K562 (cell line): Measurements from ENCODE around the gene GIMAP1. TPM values are rescaled to one million over a fixed set of nuclear protein-coding genes. Genes with fewer than 3 reads are reported as not detected.

Experiments
- ATAC-seq: fragments of 200-7000 bp; cut with Tn5 transposase; 3 replicates; pipeline ENCODE4 v1.9.1; 2020; ENCODE audit warnings: moderate library complexity
- BruUV-seq: library from RNA; stranded (reverse); fragments of 400-500 nt; replicated peaks from 2 replicates; lab custom pipeline; 2021; lab: Mats Ljungman, UMichigan
- CTCF ChIA-PET: fragments of 300-600 bp; formaldehyde crosslinking; extraction: SDS; loops from one replicate; lab custom pipeline; 2021; ENCODE audit warnings: low intra/inter-chr PET ratio; lab: Yijun Ruan, JAX
- POLR2A ChIA-PET: fragments of 300-600, 350-650 bp; sonication (Branson Sonifier 250); formaldehyde crosslinking; extraction: SDS; loops from one replicate; lab custom pipeline; 2021; ENCODE audit warnings: antibody characterized with exemption, inconsistent platforms; lab: Yijun Ruan, JAX
- DNase-seq, 4 experiments: peaks; one replicate each; pipeline versions ENCODE4 v3.0.0 to v3.0.0-alpha.2; 2011 to 2018; ENCODE audit warnings: low spot score in 3 of 4, mixed read lengths in 3 of 4; ENCODE audit errors: extremely low read depth in 1 of 4
- FAIRE-seq: peaks from 2 replicates; lab custom pipeline; 2011; peaks lifted over from hg19 to GRCh38; lab: Jason Lieb, UNC
- H2AFZ ChIP-seq: 2 replicates; pipeline ENCODE4 v1.6.0; 2011; ENCODE audit warnings: low read depth, low read length, control low read depth, inconsistent platforms
- H3K27ac ChIP-seq: fragments of 200-600 bp; 3 replicates; pipeline ENCODE4 v1.8.0; 2011; ENCODE audit warnings: low read depth, mild to moderate bottlenecking, control low read depth, inconsistent platforms, low read length, moderate library complexity, mixed read lengths; ENCODE audit errors: extremely low read depth
- H3K27me3 ChIP-seq, 2 experiments: fragments of 300-600 bp in 1 of 2; 2 replicates in 1 of 2; 3 replicates in 1 of 2; pipeline versions ENCODE4 v1.6.0 to v1.8.0; 2011; ENCODE audit warnings: inconsistent platforms in 2 of 2, low read length in 2 of 2, mild to moderate bottlenecking in 1 of 2, mixed read lengths in 1 of 2, moderate library complexity in 1 of 2; ENCODE audit not compliant: control insufficient read depth in 2 of 2, insufficient read depth in 2 of 2
- H3K36me3 ChIP-seq: fragments of 300-600 bp; 3 replicates; pipeline ENCODE4 v1.8.0; 2011; ENCODE audit warnings: mild to moderate bottlenecking, low read length, inconsistent platforms; ENCODE audit not compliant: control insufficient read depth, insufficient read depth
- H3K4me1 ChIP-seq, 2 experiments: fragments of 200-600 bp in 1 of 2; replicated peaks in 1 of 2; 2 replicates in 1 of 2; 3 replicates in 1 of 2; pipeline versions ENCODE4 v1.5.1 to v1.8.0; 2011; ENCODE audit warnings: inconsistent platforms in 2 of 2, low read length in 2 of 2, mild to moderate bottlenecking in 1 of 2, mixed read lengths in 1 of 2, moderate library complexity in 1 of 2; ENCODE audit not compliant: control insufficient read depth in 2 of 2, insufficient read depth in 2 of 2
- H3K4me2 ChIP-seq: 2 replicates; pipeline ENCODE4 v1.6.1; 2011; ENCODE audit warnings: low read length, control low read depth, inconsistent platforms, mixed read lengths; ENCODE audit not compliant: insufficient read depth
- H3K4me3 ChIP-seq: fragments of 200-600 bp; sonication (generic), shearing (Covaris generic); 2 replicates; pipeline ENCODE4 v1.5.1; 2016; ENCODE audit warnings: control low read depth, inconsistent platforms
- H3K79me2 ChIP-seq: fragments of 200-600 bp; 3 replicates; pipeline ENCODE4 v1.8.0; 2011; ENCODE audit warnings: low read length, inconsistent platforms; ENCODE audit not compliant: control insufficient read depth, insufficient read depth
- H3K9ac ChIP-seq, 2 experiments: 2 replicates each; pipeline versions ENCODE4 v1.6.0 to v1.6.1; 2011; ENCODE audit warnings: low read depth in 2 of 2, low read length in 2 of 2, control low read depth in 1 of 2, inconsistent platforms in 1 of 2, mild to moderate bottlenecking in 1 of 2, mixed read lengths in 1 of 2; ENCODE audit not compliant: insufficient read depth in 1 of 2
- H3K9me1 ChIP-seq: one replicate; pipeline ENCODE4 v1.6.0; 2011; ENCODE audit warnings: inconsistent platforms, mild to moderate bottlenecking, low read length, moderate library complexity; ENCODE audit not compliant: control insufficient read depth, insufficient read depth
- H3K9me3 ChIP-seq: replicated peaks from 2 replicates; pipeline ENCODE4 v1.5.1; 2011; ENCODE audit warnings: low read depth, low read length, inconsistent platforms; ENCODE audit not compliant: control insufficient read depth, insufficient read depth
- H4K20me1 ChIP-seq: replicated peaks from 2 replicates; pipeline ENCODE4 v1.6.1; 2011; ENCODE audit warnings: low read length, inconsistent platforms, mixed read lengths; ENCODE audit not compliant: control insufficient read depth, insufficient read depth
- CBFA2T2 ChIP-seq: fragments of 450-650 bp; conservative IDR thresholded peaks from 2 replicates; pipeline ENCODE4 v1.6.1; 2017; ENCODE audit warnings: mild to moderate bottlenecking
- ELK3 ChIP-seq: fragments of 450-650 bp; formaldehyde crosslinking; IDR thresholded peaks from 2 replicates; pipeline ENCODE4 v1.4.0; 2020; ENCODE audit warnings: mild to moderate bottlenecking
- EWSR1 ChIP-seq: fragments of 450-650 bp; IDR thresholded peaks from 2 replicates; pipeline ENCODE4 v1.6.1; 2018; ENCODE audit warnings: borderline replicate concordance, mild to moderate bottlenecking, low read depth, moderate library complexity; ENCODE audit not compliant: partially characterized antibody
- RBM39 ChIP-seq: fragments of 200-400 bp; formaldehyde crosslinking; optimal IDR thresholded peaks from 2 replicates; pipeline ENCODE3; 2018; ENCODE audit warnings: low read depth, low read length
- SAFB ChIP-seq: fragments of 200-400 bp; formaldehyde crosslinking; IDR thresholded peaks from 2 replicates; pipeline ENCODE4 v1.6.1; 2017; ENCODE audit warnings: low read depth, low read length, borderline replicate concordance
- SMARCA4 ChIP-seq: fragments of 450-650 bp; IDR thresholded peaks from 2 replicates; pipeline ENCODE4 v1.6.1; 2016
- TAL1 ChIP-seq: fragments of 450-650 bp; IDR thresholded peaks from 2 replicates; pipeline ENCODE4 v1.6.1; 2016; ENCODE audit warnings: mild to moderate bottlenecking
- TOE1 ChIP-seq, 2 experiments: fragments of 450-650 bp in 1 of 2; sonication (generic) in 1 of 2; formaldehyde crosslinking in 1 of 2; IDR thresholded peaks; 2 replicates each; pipeline versions ENCODE4 v1.7.1 to v1.8.0; 2016 to 2022; ENCODE audit warnings: borderline replicate concordance in 2 of 2, mild to moderate bottlenecking in 2 of 2, antibody characterized with exemption in 1 of 2, inconsistent platforms in 1 of 2, low read depth in 1 of 2, missing genetic modification reagents in 1 of 2, moderate library complexity in 1 of 2
- YBX1 ChIP-seq: fragments of 450-650 bp; IDR thresholded peaks from 2 replicates; pipeline ENCODE4 v1.7.1; 2016; ENCODE audit warnings: mild to moderate bottlenecking
- WGBS: fragments of 100-300 bp; shearing (Covaris generic); methylation state at CpG from one replicate; pipeline ENCODE4 v1.1.6; 2016; ENCODE audit warnings: low coverage, mixed read lengths; ENCODE audit not compliant: insufficient coverage; ENCODE audit errors: missing lambda C conversion rate; 5-methylcytosine and 5-hydroxymethylcytosine counted together
- in situ Hi-C: fragments of 300-500 bp; cut with MboI; formaldehyde crosslinking; loops from 4 replicates; pipeline ENCODE4 v1.15.0; 2018; ENCODE audit warnings: inconsistent platforms, mixed read lengths
- intact Hi-C: fragments of 100-400 bp; cut with micrococcal nuclease; formaldehyde crosslinking; loops from 2 replicates; pipeline ENCODE4 v1.14.2; 2022
- polyA plus RNA-seq, 8 experiments: library from polyadenylated mRNA; depleted of rRNA in 4 of 8; stranded (reverse) in 5 of 8; unstranded in 3 of 8; fragments of >200 nt; fragmentation: Nextera tagmentation in 2 of 8; fragmentation: Illumina TruSeq in 1 of 8; extraction: Ambion mirVana in 2 of 8; extraction: Trizol in 1 of 8; gene quantifications; 2 replicates each; pipeline versions ENCODE4 v1.2.1 to v1.2.3, GENCODE V29; 2011 to 2014; ENCODE audit warnings: inconsistent platforms in 1 of 8, missing spikeins in 1 of 8
- total RNA-seq, 7 experiments: library from RNA; depleted of rRNA in 6 of 7; stranded (reverse); fragments of >200 nt in 6 of 7; fragmentation: Illumina TruSeq in 2 of 7; extraction: Trizol in 2 of 7; gene quantifications; 2 replicates each; pipeline versions ENCODE4 v1.2.1 to v1.2.3, GENCODE V29; 2011 to 2021; ENCODE audit warnings: low replicate concordance in 1 of 7
- TF ChIP-seq, protein P1 (sequence below), 3 experiments: fragments of 200-800 bp in 1 of 3; sonication (Bioruptor generic) in 1 of 3; sonication (generic) in 1 of 3; formaldehyde crosslinking in 1 of 3; IDR thresholded peaks; 2 replicates each; pipeline versions ENCODE4 v1.6.1 to v1.8.0; 2016 to 2022; ENCODE audit warnings: mild to moderate bottlenecking in 2 of 3, missing compliant biosample characterization in 2 of 3, missing genetic modification characterization in 2 of 3, missing genetic modification reagents in 1 of 3
- TF ChIP-seq, protein P2 (sequence below): fragments of 450-650 bp; IDR thresholded peaks from one replicate; pipeline ENCODE4 v1.6.1; 2018; ENCODE audit warnings: mild to moderate bottlenecking, moderate library complexity; ENCODE audit not compliant: partially characterized antibody
- TF ChIP-seq, protein P3 (sequence below): fragments of 450-650 bp; formaldehyde crosslinking; IDR thresholded peaks from 2 replicates; pipeline ENCODE4 v1.4.0; 2020; ENCODE audit warnings: mild to moderate bottlenecking, mixed read lengths

GIMAP1 gene
- total and polyA plus RNA-seq, 9 of the 15 experiments (the other 6 are each of a cell fraction or from before 2014, with no cell fraction given): 0.04 to 0.13 TPM; not detected in 7

DNA sequence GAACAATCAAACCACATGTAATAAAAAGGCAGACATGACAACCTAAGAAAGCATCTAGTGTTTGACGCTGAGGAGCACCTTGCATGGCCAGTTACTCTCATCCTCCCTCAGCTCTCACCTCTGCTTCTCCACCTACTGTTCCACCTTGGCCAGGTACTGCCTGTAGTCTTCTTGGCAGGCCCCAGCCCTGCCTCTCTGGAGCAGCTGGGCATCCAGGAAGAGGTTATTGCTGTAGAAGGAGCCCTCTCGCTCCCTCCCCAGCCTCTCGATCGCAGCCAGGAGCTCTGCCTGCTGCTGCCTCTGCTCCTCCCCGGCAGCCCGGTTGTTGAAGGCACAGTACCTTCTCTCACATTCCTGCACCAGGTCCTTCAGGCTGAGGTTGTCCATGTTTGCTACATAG is 30.5 kb downstream of the GIMAP1 start (continued):
- TF ChIP-seq ELK3: no peak

- TF ChIP-seq TAL1 (no peak), SAFB (no peak), EWSR1 (no peak), RBM39 (no peak), SMARCA4 (no peak), YBX1 (no peak), CBFA2T2 (no peak), TOE1 (IDR thresholded peaks at IDR 0.05; ENCODE audit: borderline replicate concordance) (no peak), TOE1 (CRISPR knock-in tag; IDR thresholded peaks at IDR 0.05; ENCODE audit: borderline replicate concordance, low read depth) (no peak)
- TF ChIP-seq, protein P1, sequence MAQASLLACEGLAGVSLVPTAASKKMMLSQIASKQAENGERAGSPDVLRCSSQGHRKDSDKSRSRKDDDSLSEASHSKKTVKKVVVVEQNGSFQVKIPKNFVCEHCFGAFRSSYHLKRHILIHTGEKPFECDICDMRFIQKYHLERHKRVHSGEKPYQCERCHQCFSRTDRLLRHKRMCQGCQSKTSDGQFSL (CRISPR knock-in tag; IDR thresholded peaks at IDR 0.05): no peak
- TF ChIP-seq, protein P1 (tag; IDR thresholded peaks at IDR 0.05): no peak
- TF ChIP-seq, protein P2, sequence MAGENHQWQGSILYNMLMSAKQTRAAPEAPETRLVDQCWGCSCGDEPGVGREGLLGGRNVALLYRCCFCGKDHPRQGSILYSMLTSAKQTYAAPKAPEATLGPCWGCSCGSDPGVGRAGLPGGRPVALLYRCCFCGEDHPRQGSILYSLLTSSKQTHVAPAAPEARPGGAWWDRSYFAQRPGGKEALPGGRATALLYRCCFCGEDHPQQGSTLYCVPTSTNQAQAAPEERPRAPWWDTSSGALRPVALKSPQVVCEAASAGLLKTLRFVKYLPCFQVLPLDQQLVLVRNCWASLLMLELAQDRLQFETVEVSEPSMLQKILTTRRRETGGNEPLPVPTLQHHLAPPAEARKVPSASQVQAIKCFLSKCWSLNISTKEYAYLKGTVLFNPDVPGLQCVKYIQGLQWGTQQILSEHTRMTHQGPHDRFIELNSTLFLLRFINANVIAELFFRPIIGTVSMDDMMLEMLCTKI: no peak
- TF ChIP-seq, protein P3, sequence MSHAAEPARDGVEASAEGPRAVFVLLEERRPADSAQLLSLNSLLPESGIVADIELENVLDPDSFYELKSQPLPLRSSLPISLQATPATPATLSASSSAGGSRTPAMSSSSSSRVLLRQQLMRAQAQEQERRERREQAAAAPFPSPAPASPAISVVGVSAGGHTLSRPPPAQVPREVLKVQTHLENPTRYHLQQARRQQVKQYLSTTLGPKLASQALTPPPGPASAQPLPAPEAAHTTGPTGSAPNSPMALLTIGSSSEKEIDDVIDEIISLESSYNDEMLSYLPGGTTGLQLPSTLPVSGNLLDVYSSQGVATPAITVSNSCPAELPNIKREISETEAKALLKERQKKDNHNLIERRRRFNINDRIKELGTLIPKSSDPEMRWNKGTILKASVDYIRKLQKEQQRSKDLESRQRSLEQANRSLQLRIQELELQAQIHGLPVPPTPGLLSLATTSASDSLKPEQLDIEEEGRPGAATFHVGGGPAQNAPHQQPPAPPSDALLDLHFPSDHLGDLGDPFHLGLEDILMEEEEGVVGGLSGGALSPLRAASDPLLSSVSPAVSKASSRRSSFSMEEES (CRISPR knock-in tag): no peak
- no peaks in the 10 kb centered on the region for H3K4me1 ChIP-seq
- H3K4me2 ChIP-seq: no peak overlapping the region
- ATAC-seq (no peak), FAIRE-seq (no peak), DNase-seq (no peak)
- peaks cover 19 to 36% of the 10 kb centered on the region in 2 experiments for H3K27me3 ChIP-seq
- peaks cover 5% of the 10 kb centered on the region; the same call in 1 of the 2 replicates for H4K20me1 ChIP-seq
- POLR2A ChIA-PET: interaction anchor here (0.6 to 1.3 kb wide), 5 partner anchors 21 to 94 kb away, joined by 3 to 4 read pairs (median 3); no protein-coding TSS in a partner anchor
- WGBS: 0% methylated on average over 4 of the region's 4 CpGs
- no peaks in the 10 kb centered on the region for H3K36me3 ChIP-seq
- no TSS peak for BruUV-seq
- no peaks in the 10 kb centered on the region for H3K9me1 ChIP-seq
- in situ Hi-C loops: no loop called here
- intact Hi-C loops: no loop called here
- no peak overlapping the region for H3K9ac ChIP-seq
- no peak overlapping the region for H2AFZ ChIP-seq
- no peak overlapping the region for H3K27ac ChIP-seq
- CTCF ChIA-PET: no interaction called here
- H3K79me2 ChIP-seq: no peaks in the 10 kb centered on the region
- no peak overlapping the region for H3K4me3 ChIP-seq
- H3K9me3 ChIP-seq: no peaks in the 10 kb centered on the region
These were observed 32.0 kb downstream of the GIMAP1 start for GRCh38 chr7:150748376-150748775.
